ENCODE results near the gene DTX3L. TPM values are rescaled to one million over a fixed set of nuclear protein-coding genes. Genes with fewer than 3 reads are reported as not detected.

DTX3L gene
- total and polyA plus RNA-seq, 2 of the 13 experiments (the other 11 are each of a cell fraction or from before 2014, with no cell fraction given): 2.5 to 10.9 TPM

DNA sequence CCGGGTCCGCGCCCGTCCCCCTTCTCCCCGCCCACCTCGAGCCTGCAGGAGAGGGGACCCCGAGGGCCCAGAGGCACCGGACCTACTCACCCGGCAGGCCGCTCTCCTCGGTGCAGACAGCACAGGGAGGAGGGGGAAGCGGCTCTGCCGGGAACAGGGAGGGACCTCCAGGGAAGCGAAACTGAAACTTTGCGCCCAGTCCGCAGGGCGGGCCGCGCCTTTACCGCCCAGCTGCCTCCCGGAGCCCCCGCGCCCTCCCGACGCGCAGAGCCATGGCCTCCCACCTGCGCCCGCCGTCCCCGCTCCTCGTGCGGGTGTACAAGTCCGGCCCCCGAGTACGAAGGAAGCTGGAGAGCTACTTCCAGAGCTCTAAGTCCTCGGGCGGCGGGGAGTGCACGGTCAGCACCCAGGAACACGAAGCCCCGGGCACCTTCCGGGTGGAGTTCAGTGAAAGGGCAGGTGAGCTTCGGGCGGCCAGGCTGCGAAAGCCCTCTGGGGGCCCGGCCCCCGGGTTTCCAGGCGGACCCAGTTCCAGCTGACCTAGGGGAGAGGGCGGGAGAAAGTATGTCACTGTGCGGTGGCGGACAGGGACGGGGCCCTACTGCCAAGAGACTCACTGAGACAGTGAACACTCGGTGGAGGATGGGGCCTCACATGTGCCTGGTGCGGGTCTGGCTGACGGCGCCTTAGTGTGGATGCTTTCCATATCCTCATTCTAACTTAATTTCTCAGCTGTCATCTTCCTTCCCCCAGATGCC is at the start of gene DTX3L, which contains the start of gene PARP9 (continued):
- TF ChIP-seq, protein P1, sequence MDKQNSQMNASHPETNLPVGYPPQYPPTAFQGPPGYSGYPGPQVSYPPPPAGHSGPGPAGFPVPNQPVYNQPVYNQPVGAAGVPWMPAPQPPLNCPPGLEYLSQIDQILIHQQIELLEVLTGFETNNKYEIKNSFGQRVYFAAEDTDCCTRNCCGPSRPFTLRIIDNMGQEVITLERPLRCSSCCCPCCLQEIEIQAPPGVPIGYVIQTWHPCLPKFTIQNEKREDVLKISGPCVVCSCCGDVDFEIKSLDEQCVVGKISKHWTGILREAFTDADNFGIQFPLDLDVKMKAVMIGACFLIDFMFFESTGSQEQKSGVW (CRISPR knock-in tag; IDR thresholded peaks at IDR 0.05; ENCODE audit: borderline replicate concordance): no peak
- TF ChIP-seq NFATC3 (CRISPR knock-in tag; IDR thresholded peaks at IDR 0.05) (no peak; the same call in 1 of the 2 replicates), ZNF83 (CRISPR knock-in tag; IDR thresholded peaks at IDR 0.05; ENCODE audit: borderline replicate concordance) (no peak), RBM22 (optimal IDR thresholded peaks at IDR 0.05; ENCODE audit: low read length) (no peak), ZSCAN20 (CRISPR knock-in tag; IDR thresholded peaks at IDR 0.05; ENCODE audit: borderline replicate concordance) (peak; percentile 67; the same call in 1 of the 2 replicates), ZNF569 (CRISPR knock-in tag; IDR thresholded peaks at IDR 0.05; ENCODE audit: borderline replicate concordance) (no peak), CHD2 (IDR thresholded peaks at IDR 0.05; ENCODE audit: low read depth, low read length) (no peak; the same call in 1 of the 2 replicates), ZNF589 (CRISPR knock-in tag; conservative IDR thresholded peaks at IDR 0.05) (no peak), MXD4 (CRISPR knock-in tag; IDR thresholded peaks at IDR 0.05) (peak; percentile 56; the same call in 1 of the 2 replicates), ZNF274 (CRISPR knock-in tag; IDR thresholded peaks at IDR 0.05) (peak; percentile 86; the same call in 1 of the 2 replicates), CC2D1A (CRISPR knock-in tag; IDR thresholded peaks at IDR 0.05) (no peak), FOSL1 (CRISPR knock-in tag; IDR thresholded peaks at IDR 0.05; ENCODE audit: borderline replicate concordance) (no peak), CBX2 (IDR thresholded peaks at IDR 0.05; ENCODE audit: low read depth, low read length) (no peak), CBX2 (CRISPR knock-in tag; IDR thresholded peaks at IDR 0.05; ENCODE audit: low read depth) (0 out of 2 replicates have a peak, but pooled peaks have one; percentile 63)
- TF ChIP-seq, protein P2, sequence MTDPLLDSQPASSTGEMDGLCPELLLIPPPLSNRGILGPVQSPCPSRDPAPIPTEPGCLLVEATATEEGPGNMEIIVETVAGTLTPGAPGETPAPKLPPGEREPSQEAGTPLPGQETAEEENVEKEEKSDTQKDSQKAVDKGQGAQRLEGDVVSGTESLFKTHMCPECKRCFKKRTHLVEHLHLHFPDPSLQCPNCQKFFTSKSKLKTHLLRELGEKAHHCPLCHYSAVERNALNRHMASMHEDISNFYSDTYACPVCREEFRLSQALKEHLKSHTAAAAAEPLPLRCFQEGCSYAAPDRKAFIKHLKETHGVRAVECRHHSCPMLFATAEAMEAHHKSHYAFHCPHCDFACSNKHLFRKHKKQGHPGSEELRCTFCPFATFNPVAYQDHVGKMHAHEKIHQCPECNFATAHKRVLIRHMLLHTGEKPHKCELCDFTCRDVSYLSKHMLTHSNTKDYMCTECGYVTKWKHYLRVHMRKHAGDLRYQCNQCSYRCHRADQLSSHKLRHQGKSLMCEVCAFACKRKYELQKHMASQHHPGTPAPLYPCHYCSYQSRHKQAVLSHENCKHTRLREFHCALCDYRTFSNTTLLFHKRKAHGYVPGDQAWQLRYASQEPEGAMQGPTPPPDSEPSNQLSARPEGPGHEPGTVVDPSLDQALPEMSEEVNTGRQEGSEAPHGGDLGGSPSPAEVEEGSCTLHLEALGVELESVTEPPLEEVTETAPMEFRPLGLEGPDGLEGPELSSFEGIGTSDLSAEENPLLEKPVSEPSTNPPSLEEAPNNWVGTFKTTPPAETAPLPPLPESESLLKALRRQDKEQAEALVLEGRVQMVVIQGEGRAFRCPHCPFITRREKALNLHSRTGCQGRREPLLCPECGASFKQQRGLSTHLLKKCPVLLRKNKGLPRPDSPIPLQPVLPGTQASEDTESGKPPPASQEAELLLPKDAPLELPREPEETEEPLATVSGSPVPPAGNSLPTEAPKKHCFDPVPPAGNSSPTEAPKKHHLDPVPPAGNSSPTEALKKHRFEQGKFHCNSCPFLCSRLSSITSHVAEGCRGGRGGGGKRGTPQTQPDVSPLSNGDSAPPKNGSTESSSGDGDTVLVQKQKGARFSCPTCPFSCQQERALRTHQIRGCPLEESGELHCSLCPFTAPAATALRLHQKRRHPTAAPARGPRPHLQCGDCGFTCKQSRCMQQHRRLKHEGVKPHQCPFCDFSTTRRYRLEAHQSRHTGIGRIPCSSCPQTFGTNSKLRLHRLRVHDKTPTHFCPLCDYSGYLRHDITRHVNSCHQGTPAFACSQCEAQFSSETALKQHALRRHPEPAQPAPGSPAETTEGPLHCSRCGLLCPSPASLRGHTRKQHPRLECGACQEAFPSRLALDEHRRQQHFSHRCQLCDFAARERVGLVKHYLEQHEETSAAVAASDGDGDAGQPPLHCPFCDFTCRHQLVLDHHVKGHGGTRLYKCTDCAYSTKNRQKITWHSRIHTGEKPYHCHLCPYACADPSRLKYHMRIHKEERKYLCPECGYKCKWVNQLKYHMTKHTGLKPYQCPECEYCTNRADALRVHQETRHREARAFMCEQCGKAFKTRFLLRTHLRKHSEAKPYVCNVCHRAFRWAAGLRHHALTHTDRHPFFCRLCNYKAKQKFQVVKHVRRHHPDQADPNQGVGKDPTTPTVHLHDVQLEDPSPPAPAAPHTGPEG (CRISPR knock-in tag; IDR thresholded peaks at IDR 0.05): peak; percentile 96
- TF ChIP-seq, protein P3, sequence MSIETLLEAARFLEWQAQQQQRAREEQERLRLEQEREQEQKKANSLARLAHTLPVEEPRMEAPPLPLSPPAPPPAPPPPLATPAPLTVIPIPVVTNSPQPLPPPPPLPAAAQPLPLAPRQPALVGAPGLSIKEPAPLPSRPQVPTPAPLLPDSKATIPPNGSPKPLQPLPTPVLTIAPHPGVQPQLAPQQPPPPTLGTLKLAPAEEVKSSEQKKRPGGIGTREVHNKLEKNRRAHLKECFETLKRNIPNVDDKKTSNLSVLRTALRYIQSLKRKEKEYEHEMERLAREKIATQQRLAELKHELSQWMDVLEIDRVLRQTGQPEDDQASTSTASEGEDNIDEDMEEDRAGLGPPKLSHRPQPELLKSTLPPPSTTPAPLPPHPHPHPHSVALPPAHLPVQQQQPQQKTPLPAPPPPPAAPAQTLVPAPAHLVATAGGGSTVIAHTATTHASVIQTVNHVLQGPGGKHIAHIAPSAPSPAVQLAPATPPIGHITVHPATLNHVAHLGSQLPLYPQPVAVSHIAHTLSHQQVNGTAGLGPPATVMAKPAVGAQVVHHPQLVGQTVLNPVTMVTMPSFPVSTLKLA (IDR thresholded peaks at IDR 0.05): no peak
- TF ChIP-seq, protein P4, sequence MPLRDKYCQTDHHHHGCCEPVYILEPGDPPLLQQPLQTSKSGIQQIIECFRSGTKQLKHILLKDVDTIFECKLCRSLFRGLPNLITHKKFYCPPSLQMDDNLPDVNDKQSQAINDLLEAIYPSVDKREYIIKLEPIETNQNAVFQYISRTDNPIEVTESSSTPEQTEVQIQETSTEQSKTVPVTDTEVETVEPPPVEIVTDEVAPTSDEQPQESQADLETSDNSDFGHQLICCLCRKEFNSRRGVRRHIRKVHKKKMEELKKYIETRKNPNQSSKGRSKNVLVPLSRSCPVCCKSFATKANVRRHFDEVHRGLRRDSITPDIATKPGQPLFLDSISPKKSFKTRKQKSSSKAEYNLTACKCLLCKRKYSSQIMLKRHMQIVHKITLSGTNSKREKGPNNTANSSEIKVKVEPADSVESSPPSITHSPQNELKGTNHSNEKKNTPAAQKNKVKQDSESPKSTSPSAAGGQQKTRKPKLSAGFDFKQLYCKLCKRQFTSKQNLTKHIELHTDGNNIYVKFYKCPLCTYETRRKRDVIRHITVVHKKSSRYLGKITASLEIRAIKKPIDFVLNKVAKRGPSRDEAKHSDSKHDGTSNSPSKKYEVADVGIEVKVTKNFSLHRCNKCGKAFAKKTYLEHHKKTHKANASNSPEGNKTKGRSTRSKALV (CRISPR knock-in tag; IDR thresholded peaks at IDR 0.05): peak; percentile 85; the same call in 1 of the 2 replicates

Data from HepG2 (cell line).